Left lobe of liver (tissue), 2 donors: ENCODE data around the gene CCDC73. TPM values are rescaled to one million over a fixed set of nuclear protein-coding genes. Genes with fewer than 3 reads are reported as not detected.
"Not testable (repeated sequence)": the region's sequence is repeated elsewhere in the genome, so short reads cannot be mapped to it uniquely, and the experiment has no call there.

ENCODE experiments used
- ATAC-seq: fragments of 200-7000 bp; cut with Tn5 transposase; one replicate; pipeline ENCODE4 v1.9.1; 2020; ENCODE audit warnings: mild to moderate bottlenecking, moderate library complexity
- DNase-seq: peaks from one replicate; pipeline ENCODE4 v3.0.0-alpha.2; 2020; ENCODE audit warnings: low spot score
- total RNA-seq: library from RNA; stranded (reverse); gene quantifications from one replicate; pipeline ENCODE4 v1.2.1, GENCODE V29; 2021
- donor health status: DM: no; HTN: no; CAD: no; lungs with moderate emphysema.
- donor health status: DM: no; HTN: yes; CAD: no.

Gene CCDC73
- total RNA-seq, 1 donor from 2014 or later = 0.40 TPM

GRCh38 chr11:32809313-32809712, 14.9 kb upstream of the CCDC73 start:
- DNase-seq (peak; percentile 70), ATAC-seq (peak; percentile 100)

GRCh38 chr11:32796425-32796824, 2.0 kb upstream of the CCDC73 start:
- ATAC-seq (no peak), DNase-seq (no peak)

- ATAC-seq (peak; percentile 99), DNase-seq (peak; percentile 59)
Observed at GRCh38 chr11:32792948-32793475, 1.4 kb downstream of the CCDC73 start.

- ATAC-seq = peak; percentile 70
- no peak for DNase-seq
Observed at GRCh38 chr11:32792111-32792947, 2.1 kb downstream of the CCDC73 start.

- no peak for ATAC-seq
Observed at GRCh38 chr11:32790916-32791315, 3.5 kb downstream of the CCDC73 start.

GRCh38 chr11:32786811-32787210, 7.7 kb downstream of the CCDC73 start:
- DNase-seq = no peak
- no peak for ATAC-seq

More at GRCh38 chr11:32790916-32791315, 3.5 kb downstream of the CCDC73 start:
- no peak for DNase-seq

- no peak for DNase-seq
- ATAC-seq = no peak
Observed at GRCh38 chr11:32785262-32785661, 9.2 kb downstream of the CCDC73 start.

GRCh38 chr11:32781721-32782120, 12.7 kb downstream of the CCDC73 start:
- DNase-seq (no peak), ATAC-seq (no peak)

GRCh38 chr11:32780839-32781238, 13.6 kb downstream of the CCDC73 start:
- DNase-seq, ATAC-seq: not testable (repeated sequence)

GRCh38 chr11:32779136-32779535, 15.3 kb downstream of the CCDC73 start:
- no peak for ATAC-seq
- DNase-seq = no peak

GRCh38 chr11:32775908-32776307, 18.6 kb downstream of the CCDC73 start:
- DNase-seq (no peak), ATAC-seq (peak; percentile 51)

GRCh38 chr11:32774081-32774480, 20.4 kb downstream of the CCDC73 start:
- ATAC-seq (no peak), DNase-seq (no peak)

- no peak for DNase-seq
- ATAC-seq = no peak
Observed at GRCh38 chr11:32772731-32773130, 21.7 kb downstream of the CCDC73 start.

GRCh38 chr11:32761774-32762173, 32.7 kb downstream of the CCDC73 start:
- not testable (repeated sequence) for ATAC-seq, DNase-seq

GRCh38 chr11:32758291-32758690, 36.2 kb downstream of the CCDC73 start:
- ATAC-seq = no peak
- DNase-seq = no peak

GRCh38 chr11:32753181-32753580, 41.3 kb downstream of the CCDC73 start:
- not testable (repeated sequence) for ATAC-seq, DNase-seq

- DNase-seq (no peak), ATAC-seq (no peak)
Observed at GRCh38 chr11:32752001-32752400, 42.5 kb downstream of the CCDC73 start.

GRCh38 chr11:32751381-32751780, 43.1 kb downstream of the CCDC73 start:
- no peak for DNase-seq

GRCh38 chr11:32729976-32730375, 64.5 kb downstream of the CCDC73 start:
- ATAC-seq (no peak), DNase-seq (no peak)

More at GRCh38 chr11:32751381-32751780, 43.1 kb downstream of the CCDC73 start:
- no peak for ATAC-seq

GRCh38 chr11:32723332-32723731, 71.1 kb downstream of the CCDC73 start:
- ATAC-seq = no peak

GRCh38 chr11:32722255-32722654, 72.2 kb downstream of the CCDC73 start:
- DNase-seq (no peak), ATAC-seq (no peak)

More at GRCh38 chr11:32723332-32723731, 71.1 kb downstream of the CCDC73 start:
- no peak for DNase-seq

- ATAC-seq = peak; percentile 38
Observed at GRCh38 chr11:32713496-32713895, 81.0 kb downstream of the CCDC73 start.

More at GRCh38 chr11:32713496-32713895, 81.0 kb downstream of the CCDC73 start:
- no peak for DNase-seq
